ENCODE results near the gene TAMALIN.

DNA sequence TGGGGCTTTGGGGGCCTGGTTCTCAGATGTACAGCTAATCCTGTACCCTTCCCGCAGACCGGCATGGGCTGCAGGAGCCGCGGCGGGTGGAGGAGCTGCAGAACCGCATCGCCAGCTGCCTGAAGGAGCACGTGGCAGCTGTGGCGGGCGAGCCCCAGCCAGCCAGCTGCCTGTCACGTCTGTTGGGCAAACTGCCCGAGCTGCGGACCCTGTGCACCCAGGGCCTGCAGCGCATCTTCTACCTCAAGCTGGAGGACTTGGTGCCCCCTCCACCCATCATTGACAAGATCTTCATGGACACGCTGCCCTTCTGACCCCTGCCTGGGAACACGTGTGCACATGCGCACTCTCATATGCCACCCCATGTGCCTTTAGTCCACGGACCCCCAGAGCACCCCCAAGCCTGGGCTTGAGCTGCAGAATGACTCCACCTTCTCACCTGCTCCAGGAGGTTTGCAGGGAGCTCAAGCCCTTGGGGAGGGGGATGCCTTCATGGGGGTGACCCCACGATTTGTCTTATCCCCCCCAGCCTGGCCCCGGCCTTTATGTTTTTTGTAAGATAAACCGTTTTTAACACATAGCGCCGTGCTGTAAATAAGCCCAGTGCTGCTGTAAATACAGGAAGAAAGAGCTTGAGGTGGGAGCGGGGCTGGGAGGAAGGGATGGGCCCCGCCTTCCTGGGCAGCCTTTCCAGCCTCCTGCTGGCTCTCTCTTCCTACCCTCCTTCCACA, 52.0 kb downstream of the TAMALIN start:
- TF ChIP-seq POLR2AphosphoS5 (IDR thresholded peaks at IDR 0.05) = peak; percentile 49 to 79 (median 50)
- TF ChIP-seq, protein P1, sequence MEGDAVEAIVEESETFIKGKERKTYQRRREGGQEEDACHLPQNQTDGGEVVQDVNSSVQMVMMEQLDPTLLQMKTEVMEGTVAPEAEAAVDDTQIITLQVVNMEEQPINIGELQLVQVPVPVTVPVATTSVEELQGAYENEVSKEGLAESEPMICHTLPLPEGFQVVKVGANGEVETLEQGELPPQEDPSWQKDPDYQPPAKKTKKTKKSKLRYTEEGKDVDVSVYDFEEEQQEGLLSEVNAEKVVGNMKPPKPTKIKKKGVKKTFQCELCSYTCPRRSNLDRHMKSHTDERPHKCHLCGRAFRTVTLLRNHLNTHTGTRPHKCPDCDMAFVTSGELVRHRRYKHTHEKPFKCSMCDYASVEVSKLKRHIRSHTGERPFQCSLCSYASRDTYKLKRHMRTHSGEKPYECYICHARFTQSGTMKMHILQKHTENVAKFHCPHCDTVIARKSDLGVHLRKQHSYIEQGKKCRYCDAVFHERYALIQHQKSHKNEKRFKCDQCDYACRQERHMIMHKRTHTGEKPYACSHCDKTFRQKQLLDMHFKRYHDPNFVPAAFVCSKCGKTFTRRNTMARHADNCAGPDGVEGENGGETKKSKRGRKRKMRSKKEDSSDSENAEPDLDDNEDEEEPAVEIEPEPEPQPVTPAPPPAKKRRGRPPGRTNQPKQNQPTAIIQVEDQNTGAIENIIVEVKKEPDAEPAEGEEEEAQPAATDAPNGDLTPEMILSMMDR (IDR thresholded peaks at IDR 0.05 in 8 of 11, conservative IDR thresholded peaks at IDR 0.05 in 3 of 11) = no peak
- no peak for TF ChIP-seq POLR2A (IDR thresholded peaks at IDR 0.05)

Measured in spleen (tissue), 7 donors.